Vagina (tissue), 2 donors: ENCODE measurements around the gene NUDT16L1. TPM values are rescaled to one million over a fixed set of nuclear protein-coding genes. Genes with fewer than 3 reads are reported as not detected.

ENCODE experiments used
- DNase-seq, 2 donors: peaks; one replicate each; pipeline ENCODE4 v3.0.0-alpha.2; 2017; ENCODE audit errors: extremely low spot score in 2 of 2
- H3K27ac ChIP-seq: fragments of 200-600 bp; sonication (generic); one replicate; pipeline ENCODE4 v1.5.1; 2019
- H3K27me3 ChIP-seq: fragments of 200-600 bp; sonication (generic); one replicate; pipeline ENCODE4 v1.5.1; 2019
- H3K36me3 ChIP-seq, 2 donors: fragments of 200-600 bp; sonication (generic); one replicate each; pipeline ENCODE4 v1.5.1; 2017 to 2019
- H3K4me1 ChIP-seq: fragments of 200-600 bp; sonication (generic); one replicate; pipeline ENCODE4 v1.5.1; 2019
- H3K4me3 ChIP-seq, 2 donors: fragments of 200-600 bp; sonication (generic); 1 replicate in 1 of 2; 2 replicates in 1 of 2; pipeline ENCODE4 v1.5.1; 2016 to 2019
- H3K9me3 ChIP-seq: fragments of 200-600 bp; sonication (generic); one replicate; pipeline ENCODE4 v1.5.1; 2019
- POLR2A ChIP-seq, 2 donors: fragments of 450-650 bp; IDR thresholded peaks; one replicate each; pipeline ENCODE4 v1.6.1; 2017; ENCODE audit warnings: antibody characterized with exemption in 2 of 2, mild to moderate bottlenecking in 2 of 2, moderate library complexity in 2 of 2
- POLR2AphosphoS5 ChIP-seq, 2 donors: sonication (generic); formaldehyde crosslinking; IDR thresholded peaks; one replicate each; pipeline ENCODE4 v1.9.0; 2017; ENCODE audit warnings: antibody characterized with exemption in 2 of 2, mild to moderate bottlenecking in 2 of 2, low read depth in 1 of 2; ENCODE audit not compliant: insufficient read depth in 1 of 2
- intact Hi-C: fragments of 100-400 bp; cut with DNase I; formaldehyde crosslinking; loops from one replicate; pipeline ENCODE4 v1.15.1; 2023
- total RNA-seq: library from RNA; depleted of rRNA; stranded (reverse); fragments of >200 nt; gene quantifications from one replicate; pipeline ENCODE4 v1.2.3, GENCODE V29; 2016
- TF ChIP-seq, protein P1 (sequence below), 3 experiments: fragments of 450-650 bp in 2 of 3; fragments of 200-600 bp in 1 of 3; sonication (generic) in 1 of 3; IDR thresholded peaks; one replicate each; pipeline ENCODE4 v1.5.1; 2017 to 2019; ENCODE audit warnings: antibody characterized with exemption in 3 of 3, mild to moderate bottlenecking in 2 of 3, moderate library complexity in 2 of 3

NUDT16L1 gene
- total RNA-seq, 1 donor from 2014 or later = 28.5 TPM

DNA sequence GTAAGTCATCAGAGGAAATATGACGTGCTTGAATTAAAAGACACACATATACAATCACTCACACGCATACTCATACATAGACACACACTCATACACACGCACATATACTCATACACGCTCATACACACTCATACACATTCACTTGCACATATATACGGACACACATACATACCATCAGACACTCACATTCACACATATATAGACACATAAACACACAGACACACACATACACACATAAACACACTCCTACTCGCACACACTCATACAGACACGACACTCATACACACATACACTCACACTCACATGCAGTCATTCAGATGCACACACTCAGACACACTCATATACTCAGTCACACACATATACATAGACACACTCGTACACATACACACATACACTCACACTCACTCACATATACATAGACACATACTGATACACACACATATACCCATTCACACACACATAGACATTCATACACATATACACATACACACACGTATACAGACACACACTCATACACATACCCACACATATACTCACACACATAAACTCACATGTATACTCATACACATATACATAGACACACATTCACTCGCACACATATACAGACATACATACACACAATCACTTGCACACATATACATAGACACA lies 24.9 kb upstream of the NUDT16L1 start:
- Histone ChIP-seq H3K4me1 (peaks cover 17% of the 10 kb centered on the region), H3K36me3 (peaks cover 0 to 42% of the 10 kb centered on the region in 2 donors), H3K27ac (no peak overlapping the region), H3K9me3 (no peaks in the 10 kb centered on the region), H3K4me3 (no peak overlapping the region), H3K27me3 (no peaks in the 10 kb centered on the region)
- DNase-seq = no peak
- TF ChIP-seq, protein P1, sequence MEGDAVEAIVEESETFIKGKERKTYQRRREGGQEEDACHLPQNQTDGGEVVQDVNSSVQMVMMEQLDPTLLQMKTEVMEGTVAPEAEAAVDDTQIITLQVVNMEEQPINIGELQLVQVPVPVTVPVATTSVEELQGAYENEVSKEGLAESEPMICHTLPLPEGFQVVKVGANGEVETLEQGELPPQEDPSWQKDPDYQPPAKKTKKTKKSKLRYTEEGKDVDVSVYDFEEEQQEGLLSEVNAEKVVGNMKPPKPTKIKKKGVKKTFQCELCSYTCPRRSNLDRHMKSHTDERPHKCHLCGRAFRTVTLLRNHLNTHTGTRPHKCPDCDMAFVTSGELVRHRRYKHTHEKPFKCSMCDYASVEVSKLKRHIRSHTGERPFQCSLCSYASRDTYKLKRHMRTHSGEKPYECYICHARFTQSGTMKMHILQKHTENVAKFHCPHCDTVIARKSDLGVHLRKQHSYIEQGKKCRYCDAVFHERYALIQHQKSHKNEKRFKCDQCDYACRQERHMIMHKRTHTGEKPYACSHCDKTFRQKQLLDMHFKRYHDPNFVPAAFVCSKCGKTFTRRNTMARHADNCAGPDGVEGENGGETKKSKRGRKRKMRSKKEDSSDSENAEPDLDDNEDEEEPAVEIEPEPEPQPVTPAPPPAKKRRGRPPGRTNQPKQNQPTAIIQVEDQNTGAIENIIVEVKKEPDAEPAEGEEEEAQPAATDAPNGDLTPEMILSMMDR (IDR thresholded peaks at IDR 0.05) = no peak
- TF ChIP-seq POLR2AphosphoS5 (IDR thresholded peaks at IDR 0.05; ENCODE audit: insufficient read depth in 1 of 2, low read depth in 1 of 2) (no peak), POLR2A (IDR thresholded peaks at IDR 0.05) (no peak)
- intact Hi-C loops = no loop called here

- no peak for DNase-seq
- intact Hi-C loops = no loop called here
- peaks cover 0 to 32% of the 10 kb centered on the region in 2 donors for H3K36me3 ChIP-seq
- H3K4me3 ChIP-seq = no peak overlapping the region
- H3K27me3 ChIP-seq = no peaks in the 10 kb centered on the region
- no peak for TF ChIP-seq POLR2AphosphoS5 (IDR thresholded peaks at IDR 0.05; ENCODE audit: insufficient read depth in 1 of 2, low read depth in 1 of 2)
- TF ChIP-seq, protein P1 (IDR thresholded peaks at IDR 0.05) = no peak
- no peak for TF ChIP-seq POLR2A (IDR thresholded peaks at IDR 0.05)
- no peak overlapping the region for H3K27ac ChIP-seq
- H3K9me3 ChIP-seq = no peaks in the 10 kb centered on the region
- no peaks in the 10 kb centered on the region for H3K4me1 ChIP-seq
Observed at GRCh38 chr16:4673387-4674046, 19.8 kb upstream of the NUDT16L1 start.

DNA sequence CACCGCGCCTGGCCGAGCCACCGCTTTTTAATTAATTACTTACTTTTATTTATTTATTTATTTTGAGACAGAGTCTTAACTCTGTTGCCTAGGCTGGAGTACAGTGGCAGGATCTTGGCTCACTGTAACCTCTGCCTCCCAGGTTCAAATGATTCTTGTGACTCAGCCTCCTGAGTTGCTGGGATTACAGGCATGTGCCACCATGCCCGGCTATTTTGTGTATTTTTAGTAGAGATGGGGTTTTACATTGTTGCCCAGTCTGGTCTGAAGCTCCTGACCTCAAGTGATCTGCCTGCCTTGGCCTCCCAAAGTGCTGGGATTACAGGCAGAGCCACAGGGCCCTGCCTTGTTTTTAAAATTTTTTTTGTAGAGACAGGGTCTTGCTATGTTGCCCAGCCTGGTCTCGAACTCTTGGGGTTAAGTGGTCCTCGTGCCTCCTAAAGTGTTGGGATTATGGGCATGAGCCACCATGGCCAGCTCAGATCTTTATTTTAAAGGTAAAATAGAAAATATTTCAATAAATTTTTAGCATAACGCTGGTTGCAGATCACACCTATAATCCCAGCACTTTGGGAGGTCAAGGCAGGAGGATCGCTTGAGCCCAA lies 18.3 kb upstream of the NUDT16L1 start:
- Histone ChIP-seq H3K9me3 (no peaks in the 10 kb centered on the region), H3K36me3 (peaks cover 0 to 18% of the 10 kb centered on the region in 2 donors), H3K27me3 (no peaks in the 10 kb centered on the region), H3K4me1 (peaks cover 12% of the 10 kb centered on the region), H3K4me3 (no peak overlapping the region), H3K27ac (no peak overlapping the region)
- TF ChIP-seq POLR2A (IDR thresholded peaks at IDR 0.05) = no peak
- TF ChIP-seq, protein P1 (IDR thresholded peaks at IDR 0.05) = no peak
- no peak for TF ChIP-seq POLR2AphosphoS5 (IDR thresholded peaks at IDR 0.05; ENCODE audit: insufficient read depth in 1 of 2, low read depth in 1 of 2)
- DNase-seq = no peak
- intact Hi-C loops = no loop called here

- Histone ChIP-seq H3K27me3 (no peaks in the 10 kb centered on the region), H3K9me3 (no peaks in the 10 kb centered on the region), H3K4me1 (peaks cover 22% of the 10 kb centered on the region), H3K27ac (no peak overlapping the region), H3K36me3 (peaks cover 0 to 18% of the 10 kb centered on the region in 2 donors), H3K4me3 (no peak overlapping the region)
- intact Hi-C loops = no loop called here
- DNase-seq = no peak
- TF ChIP-seq POLR2AphosphoS5 (IDR thresholded peaks at IDR 0.05; ENCODE audit: insufficient read depth in 1 of 2, low read depth in 1 of 2) = peak in 1 of 2 donors; percentile 27
- TF ChIP-seq, protein P1 (IDR thresholded peaks at IDR 0.05) = no peak
Observed at GRCh38 chr16:4675864-4676786, 17.2 kb upstream of the NUDT16L1 start.
